Activated CD8-positive, alpha-beta memory T cell treated with anti-CD3 and anti-CD28 coated beads, Interleukin-2, amount 50 U/mL, for 1 hour (primary cell): ENCODE results near the gene KRTAP5-3.
"Not testable (repeated sequence)": the region's sequence is repeated elsewhere in the genome, so short reads cannot be mapped to it uniquely, and the experiment has no call there.

Experiments
- DNase-seq: peaks from one replicate; pipeline ENCODE4 v3.0.0-alpha.2; 2020; ENCODE audit errors: extremely low read depth

Gene KRTAP5-3

DNA sequence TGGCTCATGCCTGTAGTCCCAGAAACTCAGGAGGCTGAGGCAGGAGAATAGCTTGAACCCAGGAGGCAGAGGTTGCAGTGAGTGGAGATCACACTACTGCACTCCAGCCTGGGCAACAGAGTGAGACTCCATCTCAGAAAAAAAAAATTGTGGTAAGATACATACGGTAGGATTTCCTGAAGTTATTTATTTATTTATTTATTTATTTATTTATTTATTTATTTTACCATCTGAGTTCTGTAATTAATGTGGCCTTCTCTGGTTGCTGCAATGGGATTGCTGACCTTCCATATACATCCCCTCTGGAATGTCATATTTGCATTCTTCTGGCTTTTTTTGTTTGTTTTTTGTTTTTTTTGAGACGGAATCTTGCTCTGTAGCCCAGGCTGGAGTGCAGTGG is 25.4 kb downstream of the KRTAP5-3 start:
- not testable (repeated sequence) for DNase-seq

DNA sequence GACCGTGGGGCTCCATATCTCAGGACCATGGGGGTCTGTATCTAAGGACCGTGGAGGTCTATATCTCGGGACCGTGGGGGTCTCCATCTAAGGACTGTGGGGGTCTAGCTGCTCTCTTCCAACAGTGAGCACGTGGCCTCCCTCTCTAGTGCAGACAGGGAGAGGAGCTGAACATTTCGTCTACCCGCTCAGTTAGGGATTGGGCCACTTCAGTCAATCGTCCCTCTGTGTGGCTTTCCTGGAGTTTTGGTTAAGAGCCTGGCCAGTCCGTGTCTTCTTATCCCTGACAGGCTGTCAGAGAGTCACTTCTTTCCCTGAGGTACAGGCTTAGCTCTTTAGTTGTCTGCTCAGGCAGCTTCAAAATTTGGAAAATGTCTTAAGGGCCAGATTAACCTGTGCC is 26.3 kb downstream of the KRTAP5-3 start:
- no peak for DNase-seq

DNA sequence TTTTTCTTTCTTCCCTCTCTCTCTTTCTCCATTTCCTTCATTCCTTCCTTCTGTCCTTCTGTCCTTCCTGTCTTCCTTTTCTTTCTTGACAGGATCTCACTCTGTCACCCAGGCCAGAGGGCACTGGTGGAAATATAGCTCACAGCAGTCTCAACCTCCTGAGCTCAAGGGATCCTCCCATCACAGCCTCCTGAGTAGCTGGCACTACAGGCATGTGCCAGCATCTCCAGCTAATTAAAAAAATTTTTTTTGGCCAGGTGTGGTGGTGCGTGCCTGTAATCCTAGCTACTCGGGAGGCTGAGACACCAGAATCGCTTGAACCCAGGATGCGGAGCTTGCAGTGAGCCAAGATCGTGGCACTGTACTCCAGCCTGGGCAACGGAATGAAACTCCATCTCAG is 31.4 kb downstream of the KRTAP5-3 start:
- no peak for DNase-seq

DNA sequence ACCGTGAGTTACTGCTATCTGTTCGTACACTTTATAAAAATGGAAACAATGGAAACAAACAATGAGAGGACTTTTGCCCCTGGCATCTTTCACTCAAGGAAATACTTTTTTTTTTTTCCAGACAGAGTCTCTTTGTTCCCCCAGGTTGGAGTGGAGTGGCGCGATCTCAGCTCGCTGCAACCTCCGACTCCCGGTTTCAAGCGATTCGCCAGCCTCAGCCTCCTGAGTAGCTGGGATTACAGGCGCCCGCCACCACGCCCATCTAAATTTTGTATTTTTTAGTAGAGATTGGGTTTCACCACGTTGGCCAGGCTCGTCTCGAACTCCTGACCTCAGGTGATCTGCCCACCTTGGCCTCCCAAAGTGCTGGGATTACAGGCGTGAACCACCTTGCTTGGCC is 32.5 kb downstream of the KRTAP5-3 start:
- DNase-seq, result not testable (repeated sequence)

DNA sequence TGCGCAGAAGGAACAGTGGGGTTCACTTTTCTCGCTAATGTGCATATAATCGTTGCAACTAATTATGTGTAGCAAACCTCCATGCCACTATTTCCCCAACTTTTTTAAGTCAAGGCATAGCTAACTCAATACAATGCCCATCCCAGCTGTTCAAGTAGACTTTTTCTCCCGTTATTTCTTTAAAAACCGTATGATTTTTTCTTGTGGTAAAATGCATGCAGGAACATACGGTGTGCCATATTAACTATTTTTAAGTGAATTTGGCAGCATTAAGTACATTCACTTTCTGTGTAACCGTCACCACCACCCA is 33.4 kb downstream of the KRTAP5-3 start:
- DNase-seq, result no peak

DNA sequence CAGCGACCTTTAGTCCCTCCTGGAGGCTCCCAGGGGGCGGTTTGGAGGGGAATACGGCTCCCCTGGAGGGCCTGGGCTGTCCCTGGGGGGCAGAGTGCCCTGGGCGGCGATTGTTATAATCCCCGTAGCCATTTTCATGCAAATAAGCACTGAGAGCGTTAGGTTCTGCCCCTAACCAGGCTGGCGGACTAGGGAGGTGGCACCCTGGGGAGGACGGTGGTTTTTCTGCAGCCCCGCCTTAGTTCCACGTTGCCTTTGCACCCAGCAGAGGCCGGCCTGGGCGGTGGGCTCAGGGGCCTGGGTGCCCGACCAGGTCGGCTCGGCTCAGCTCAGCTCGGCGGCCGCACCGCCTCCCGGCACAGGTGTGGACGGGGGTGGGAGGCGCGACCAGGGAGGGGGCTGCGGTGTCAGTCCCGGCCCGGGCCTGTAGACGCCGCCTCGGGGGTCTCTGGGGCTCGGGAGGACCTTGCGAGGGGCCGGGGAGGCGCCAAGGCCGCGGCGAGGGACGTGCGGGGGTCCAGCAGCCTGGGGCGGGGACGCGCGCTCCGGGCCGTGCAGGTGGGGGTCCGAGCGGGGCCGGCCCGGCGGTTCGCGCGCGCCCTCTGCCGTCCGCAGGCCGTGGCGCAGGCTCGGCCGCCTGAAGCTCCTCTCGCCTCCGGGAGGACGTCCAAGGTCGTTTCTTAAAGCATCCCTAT is 33.9 kb downstream of the KRTAP5-3 start:
- no peak for DNase-seq

DNA sequence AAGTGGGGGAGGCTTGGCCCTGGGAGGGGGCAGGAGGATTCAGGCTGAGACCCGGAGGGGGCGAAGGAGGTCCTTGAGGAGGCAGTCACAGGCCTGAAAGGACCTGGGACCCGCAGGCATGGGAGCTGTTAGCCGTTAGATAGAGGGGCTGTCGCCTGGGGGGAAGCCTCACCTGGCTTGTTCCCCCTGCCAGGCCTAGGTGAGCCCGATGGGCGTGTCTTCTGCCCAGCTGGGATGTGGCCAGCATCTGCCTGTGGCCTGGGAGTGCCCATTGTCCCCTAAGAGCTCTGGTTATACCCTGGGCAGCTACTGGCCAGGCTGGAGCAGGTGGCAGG is 34.4 kb downstream of the KRTAP5-3 start:
- no peak for DNase-seq

DNA sequence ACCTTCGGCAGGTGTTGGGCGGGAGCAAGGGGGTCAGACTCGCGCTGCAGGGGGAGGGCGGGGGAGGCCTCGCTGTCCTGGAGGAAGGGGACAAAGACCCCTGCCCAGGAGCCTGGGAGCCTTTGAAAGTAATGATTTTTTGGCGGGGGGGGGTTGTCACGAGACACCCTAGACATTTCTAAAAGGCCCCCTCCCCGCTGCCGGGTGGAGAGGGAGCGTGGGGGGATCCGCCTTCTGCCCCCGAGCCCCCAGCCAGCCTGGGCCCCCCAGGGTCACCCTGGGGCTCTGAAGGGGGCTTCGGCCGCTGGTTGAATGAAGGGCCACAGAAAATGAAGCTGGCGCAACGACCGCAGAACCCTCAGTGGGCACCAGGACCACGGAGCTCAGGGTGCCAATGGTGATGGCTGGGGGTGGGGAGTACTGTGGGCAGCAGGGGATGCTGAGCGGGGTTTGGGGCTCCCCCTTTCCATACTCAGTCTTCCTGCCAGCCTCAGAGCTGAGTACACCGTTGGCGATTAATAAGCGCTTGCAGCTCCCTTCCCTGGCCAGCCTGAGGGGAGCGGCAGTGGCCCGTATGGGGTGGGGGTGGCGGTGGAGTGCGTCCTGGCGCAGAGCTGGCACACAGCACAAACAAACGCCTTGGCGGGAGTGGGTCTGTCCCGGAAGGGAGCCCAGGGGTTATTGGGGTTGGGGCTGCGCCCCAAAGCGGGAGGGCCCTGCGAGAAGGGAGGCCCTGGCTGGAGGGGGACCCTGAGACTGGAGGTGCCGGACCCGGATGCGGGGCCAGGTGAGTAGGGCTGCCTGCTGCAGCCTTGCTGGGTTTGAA is 35.0 kb downstream of the KRTAP5-3 start:
- no peak for DNase-seq

DNA sequence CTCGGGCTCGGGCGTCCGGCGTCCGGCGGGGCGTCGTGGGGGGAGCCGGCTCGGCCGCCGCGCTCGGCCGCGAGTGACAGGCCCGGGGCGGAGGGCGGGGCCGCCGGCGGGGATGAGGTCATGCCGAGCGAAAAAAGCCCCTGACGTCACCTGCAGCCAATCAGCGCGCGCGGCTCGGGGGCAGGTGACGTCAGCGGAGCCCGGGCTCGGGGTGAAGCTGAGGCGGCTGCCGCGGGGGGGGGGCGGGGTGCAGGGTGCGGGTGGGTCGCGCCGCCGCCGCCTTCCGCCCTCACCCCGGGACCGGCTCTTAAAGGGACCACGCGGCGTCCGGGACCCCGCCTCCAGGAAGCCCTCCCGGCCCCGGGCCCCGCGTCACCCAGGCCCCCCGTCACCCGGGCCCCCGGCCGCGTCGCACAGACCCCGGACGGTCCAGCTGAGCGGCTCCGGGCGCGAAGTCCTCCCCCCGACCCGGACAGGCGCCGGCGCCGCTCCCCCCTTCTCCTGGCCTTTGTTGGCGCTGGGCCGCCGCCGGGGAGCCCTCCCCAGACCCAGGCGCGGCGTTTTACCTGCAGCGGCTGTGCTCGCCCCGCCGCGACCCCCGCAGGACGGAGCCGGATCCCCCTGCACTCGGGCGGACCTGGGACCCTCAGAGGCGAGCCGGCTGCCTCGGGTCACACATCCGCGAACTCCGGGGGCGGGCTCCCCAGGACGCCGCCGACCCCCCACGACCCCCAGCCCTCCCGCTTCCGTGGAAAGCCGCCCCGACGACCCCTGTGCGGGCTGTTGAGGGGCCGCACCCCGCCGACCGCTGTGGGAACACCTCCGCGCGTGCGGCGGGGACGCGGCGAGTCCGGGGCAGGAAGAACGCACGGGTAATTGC is 35.8 kb downstream of the KRTAP5-3 start, which contains the start of gene DUSP8:
Gene DUSP8 (minus strand): TSS at position 75 of the 880 bp plus-strand sequence. CDS start 6,445 bp downstream, outside the sequence.
- peak; percentile 89 for DNase-seq

DNA sequence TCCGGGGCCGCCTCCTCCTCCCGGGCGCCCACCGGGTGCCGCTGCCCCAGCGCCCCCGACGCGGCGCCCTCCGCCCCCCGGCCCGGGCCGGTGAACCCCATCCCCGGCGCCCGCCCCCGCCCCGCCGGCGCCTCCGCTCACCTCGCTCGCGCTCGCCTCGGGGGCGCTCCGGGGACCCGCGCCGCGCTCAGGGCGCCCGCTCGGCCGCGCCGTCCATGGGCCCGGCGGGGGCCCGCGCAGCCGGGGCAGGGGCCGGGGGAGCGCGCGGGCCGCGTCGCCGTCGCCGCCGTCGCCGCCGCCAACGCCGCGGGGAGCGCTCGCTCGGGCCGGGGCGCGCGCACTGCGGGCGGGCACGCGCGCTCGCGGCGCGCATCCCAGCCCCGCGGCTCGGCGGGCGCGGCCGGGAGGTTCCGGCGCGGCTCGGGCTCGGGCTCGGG is 36.5 kb downstream of the KRTAP5-3 start:
- no peak for DNase-seq

DNA sequence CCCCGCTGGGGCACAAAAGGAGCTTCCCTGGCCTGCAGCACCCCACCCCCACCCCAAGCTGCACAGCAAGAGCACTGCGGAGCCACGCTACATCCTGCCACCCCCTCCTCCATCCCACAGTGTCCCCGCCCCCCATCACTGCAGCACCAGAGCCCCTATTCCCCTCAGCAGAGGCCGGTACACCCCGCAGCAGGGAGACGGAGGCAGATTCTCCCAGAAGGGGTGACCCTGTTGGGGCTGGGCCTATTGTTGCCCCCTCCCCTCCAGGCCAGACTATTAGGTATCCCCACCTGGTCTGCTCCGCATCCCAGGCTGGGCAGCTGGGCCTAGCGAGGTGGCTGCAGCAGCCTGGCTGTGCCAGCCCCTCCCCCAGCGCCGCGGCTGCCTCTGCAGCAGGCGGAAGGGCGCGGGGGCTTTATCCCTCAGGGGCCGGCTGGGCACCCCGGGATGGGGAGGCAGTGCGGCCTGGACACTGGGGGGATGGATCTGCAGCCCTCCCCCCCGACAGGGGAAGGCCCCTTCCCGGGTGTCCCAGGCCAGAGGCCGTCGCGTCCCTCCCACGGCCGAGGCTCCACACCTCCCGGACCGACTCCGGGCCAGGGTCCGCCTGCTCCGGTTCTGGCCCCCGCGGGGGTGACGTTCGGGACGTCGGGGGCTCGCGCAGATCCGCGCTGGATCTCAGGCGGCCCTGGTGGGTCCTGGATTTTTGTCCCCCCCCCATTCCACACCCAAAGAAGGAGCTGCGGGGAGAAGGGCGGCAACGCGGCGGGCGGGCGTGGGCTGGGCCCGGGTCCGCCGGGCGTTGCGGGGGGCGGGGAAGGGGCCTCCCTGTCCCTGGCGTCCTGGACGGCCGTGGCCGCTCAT is 37.1 kb downstream of the KRTAP5-3 start:
- no peak for DNase-seq

DNA sequence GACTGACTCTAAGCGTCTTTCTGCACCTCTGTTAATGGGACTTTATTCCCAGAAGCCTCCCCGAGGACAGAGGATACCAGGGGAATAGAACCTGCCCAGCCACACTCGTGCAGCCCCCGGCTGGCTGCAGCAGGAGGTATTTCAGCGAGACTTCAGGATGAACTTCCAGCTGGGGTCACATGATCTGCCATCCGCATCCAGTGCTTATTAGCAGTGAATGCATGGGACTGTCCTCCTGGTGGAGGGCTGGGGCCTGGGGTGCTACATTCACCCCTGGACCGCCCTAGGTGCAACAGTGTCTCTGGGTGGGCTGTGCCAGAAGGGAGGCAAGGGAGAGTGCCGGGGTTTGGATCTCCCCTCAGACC is 37.8 kb downstream of the KRTAP5-3 start:
- DNase-seq, result no peak

DNA sequence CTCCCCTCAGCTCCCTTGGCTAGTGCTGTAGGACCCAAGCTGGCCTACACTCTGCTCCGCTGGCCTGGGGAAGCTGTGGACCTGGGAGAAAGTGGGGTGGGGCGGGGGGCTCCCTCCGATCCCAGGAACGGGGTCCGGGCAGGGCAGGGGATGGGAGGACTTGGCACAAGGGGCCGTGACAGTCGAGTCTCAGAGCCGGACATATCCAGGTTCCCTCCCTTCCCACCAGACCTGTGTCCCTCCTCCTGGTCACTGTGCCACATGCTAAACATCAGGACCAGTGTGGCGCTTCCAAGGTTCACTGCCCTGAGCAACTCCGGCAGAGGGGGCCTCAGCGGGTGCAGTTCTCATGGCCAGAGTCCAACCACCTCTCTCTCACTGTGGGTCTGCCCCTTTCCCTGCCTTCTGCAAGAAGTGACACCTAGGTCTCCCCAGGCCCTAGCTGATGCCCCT is 38.2 kb downstream of the KRTAP5-3 start:
- DNase-seq, result no peak

DNA sequence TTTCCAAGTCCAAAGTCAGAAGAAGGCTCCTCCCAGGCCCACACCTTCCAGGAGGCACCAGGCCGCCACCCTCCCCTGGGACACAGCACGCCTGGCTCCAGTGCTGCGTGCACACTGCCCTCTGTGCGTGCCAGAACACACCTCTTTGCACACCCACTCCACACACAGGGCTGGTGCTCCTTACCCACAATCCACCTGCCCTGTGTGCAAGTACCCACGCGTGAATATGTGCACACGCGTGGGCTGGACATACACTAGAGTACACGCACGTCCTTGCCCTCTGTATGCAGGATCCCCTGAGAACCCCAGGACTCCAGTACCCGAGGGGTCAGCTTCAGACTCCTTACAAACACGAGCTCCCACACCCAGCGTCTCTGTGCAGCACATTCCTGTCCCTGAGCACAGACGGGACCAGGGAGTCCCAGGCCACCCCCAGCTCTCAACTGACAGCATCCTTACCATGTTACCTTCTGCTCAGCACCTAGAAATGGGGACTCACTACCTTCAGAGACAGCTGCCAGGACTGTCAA is 38.9 kb downstream of the KRTAP5-3 start:
- DNase-seq, result no peak

DNA sequence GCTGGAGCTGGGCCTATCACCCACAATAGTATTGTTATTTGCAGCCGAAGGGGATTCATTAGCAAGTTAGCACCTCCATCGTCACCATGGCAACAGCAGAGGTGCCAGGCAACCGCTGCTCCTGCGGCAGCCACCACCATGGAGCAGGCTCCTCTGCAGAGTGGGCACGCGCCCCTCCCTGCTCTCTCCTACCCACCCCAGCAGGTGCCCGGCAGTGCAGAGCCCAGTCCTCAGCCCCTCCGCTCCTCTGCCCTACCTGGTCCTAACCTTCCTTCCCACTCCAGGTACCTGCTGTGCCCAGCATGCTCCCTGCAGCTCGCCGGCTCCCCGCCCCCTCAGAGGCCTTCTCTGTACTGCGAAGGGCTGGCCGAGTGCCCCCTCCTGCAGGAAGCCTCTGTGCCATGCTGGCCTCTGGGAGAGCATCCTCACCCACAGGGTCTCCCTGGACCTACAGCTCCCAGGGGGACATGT is 39.8 kb downstream of the KRTAP5-3 start:
- peak; percentile 49 for DNase-seq

DNA sequence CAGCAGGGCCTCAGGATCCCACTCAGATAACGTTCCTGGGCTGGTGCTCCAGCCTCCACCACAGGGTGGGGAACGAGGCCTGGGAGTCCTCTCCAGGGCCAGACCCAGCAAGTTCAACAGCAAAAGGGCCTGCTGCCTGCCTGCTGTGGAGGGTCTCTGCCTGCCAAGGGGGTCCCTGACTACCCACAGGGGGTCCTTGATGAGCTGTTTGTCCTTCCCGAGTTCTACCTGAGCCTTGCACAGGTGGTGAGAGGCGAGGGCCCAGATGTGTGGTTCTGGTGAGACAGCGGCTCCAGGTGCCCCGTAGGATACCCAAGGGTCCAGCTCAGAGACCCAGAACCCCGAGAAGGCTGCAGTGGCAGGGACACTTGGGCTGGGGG is 40.6 kb downstream of the KRTAP5-3 start:
- DNase-seq, result no peak

DNA sequence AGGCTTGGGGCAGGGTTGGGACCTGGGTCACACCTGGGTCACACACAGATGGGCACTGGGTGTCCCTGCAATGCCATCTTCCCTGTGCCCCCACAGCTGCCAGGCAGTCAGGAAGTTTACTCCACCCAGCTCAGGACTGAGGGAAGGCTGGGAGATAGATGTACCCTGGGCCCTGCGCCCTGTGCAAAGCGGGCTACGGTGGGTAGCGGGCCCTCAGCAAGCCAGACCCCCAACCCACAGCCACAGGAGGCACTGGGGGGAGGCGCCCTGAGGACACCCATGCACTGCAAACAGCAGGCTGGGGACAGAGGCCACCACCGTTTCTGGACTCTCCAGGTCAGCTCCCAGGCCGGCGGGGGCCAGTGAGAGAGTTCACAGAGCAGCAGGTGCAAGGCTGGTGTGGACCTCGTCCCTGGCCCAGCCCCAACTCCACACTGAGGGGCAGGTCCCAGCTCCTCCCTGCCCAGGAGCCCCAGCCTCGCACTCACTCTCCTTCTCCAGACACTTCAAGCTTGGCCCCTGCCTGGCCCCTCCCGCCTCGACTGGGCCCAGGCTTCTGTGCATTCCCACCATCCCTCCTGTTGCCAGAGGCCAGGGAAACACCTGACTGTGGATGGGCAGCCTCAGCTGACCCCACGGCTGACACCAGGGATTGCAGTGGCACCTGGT is 41.1 kb downstream of the KRTAP5-3 start:
- no peak for DNase-seq

DNA sequence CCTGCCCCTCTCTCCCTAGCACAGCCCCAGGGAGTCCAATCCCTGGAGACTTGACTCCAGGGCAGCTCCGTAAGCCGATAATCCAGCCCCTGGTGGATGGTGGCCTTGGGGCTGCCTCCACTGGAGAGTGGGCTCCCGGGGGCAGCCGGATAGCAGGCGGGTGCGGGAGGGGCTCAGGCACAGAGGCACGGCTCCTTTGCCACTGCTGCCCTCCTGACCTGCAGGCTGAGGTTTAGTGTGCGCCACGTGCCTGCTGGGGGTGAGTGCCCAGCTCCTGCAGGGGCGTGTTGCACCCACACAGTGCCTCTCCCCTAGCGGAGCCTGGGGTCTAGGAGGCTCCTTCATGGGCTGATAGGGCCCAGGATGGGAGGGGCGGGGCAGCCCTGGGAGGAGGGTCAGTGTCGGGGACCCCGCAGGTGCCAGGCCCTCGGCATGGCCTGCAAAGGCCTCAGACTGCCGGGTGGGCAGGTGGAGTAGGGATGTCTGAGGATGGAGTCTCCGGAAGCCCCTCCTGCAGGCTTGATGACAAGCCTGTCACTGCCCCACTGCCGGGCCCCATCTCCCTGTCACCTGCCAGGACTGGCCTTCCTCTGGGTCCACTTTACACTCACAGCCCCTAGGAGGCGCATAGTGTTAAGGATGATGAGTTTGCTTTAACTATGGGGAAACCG is 41.7 kb downstream of the KRTAP5-3 start:
- no peak for DNase-seq

DNA sequence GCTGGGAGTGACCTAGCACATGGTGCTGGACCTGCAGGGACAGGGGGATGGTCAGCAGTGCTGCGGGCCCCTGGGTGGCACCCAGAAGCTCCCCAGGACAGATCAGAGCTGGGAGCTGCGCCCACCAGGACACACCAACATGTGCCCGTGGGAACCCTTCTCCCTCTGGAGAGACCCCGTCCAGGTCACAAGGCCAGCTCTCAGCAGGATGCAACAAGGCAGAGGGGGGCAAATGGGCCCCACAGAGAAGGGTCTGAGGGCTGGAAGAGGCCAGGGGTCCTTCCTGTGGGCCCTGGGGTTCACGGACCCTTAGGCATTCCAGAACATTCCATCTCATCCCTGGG is 42.4 kb downstream of the KRTAP5-3 start:
- DNase-seq, result no peak
